ENCODE measurements around the gene DOC2B. TPM values are rescaled to one million over a fixed set of nuclear protein-coding genes. Genes with fewer than 3 reads are reported as not detected.

The DOC2B gene
- polyA plus RNA-seq, 1 of the 3 experiments (the other 2 are of a cell fraction) = 0.16 TPM

DNA sequence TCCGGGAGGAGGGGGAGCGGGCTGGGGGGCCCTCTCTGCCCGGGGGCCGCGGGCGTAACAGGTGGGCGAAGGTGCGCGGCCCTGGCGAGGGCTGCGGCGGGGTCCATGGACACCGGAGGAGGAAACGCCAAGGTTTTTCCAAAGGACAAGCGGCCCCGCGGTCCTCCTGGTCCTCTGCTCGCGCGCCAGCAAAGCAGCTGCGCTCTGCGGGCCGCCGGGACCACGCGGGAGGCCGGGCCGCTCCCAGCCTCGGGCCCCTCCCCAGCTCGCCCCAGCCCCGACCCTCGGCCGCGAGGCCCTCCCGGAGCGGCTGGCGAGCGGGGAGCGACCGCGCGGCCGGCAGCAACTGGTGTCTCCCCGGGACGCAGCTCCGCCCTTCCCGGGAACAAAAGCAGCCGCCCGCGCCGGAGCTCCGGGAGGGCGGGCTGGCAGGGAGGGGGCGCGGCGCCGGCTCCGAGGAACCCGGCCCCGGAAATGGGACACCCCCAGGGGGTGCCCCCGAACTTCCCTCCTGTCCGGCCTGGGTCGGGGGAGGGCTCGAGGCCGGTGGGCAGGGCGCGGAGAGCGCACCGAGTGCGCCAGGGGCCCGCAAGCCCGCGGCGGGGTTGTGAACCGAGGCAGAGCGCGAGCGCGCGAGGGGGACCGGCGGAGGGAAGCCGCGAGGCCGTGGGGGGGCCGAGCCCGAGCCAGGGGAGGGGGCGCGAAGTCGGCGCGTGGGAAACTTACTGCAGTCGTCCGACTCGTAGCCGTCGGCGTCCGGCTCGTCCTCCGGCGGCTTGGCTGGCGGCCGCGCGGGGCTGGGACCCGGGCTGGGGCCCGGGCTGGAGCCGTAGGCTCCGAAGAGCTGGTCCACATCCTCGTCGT is 837 bp downstream of the DOC2B start:
- H3K9me3 ChIP-seq = no peaks in the 10 kb centered on the region
- H4K20me1 ChIP-seq (ENCODE audit: insufficient read depth) = no peaks in the 10 kb centered on the region
- TF ChIP-seq MEF2A (IDR thresholded peaks at IDR 0.05; ENCODE audit: borderline replicate concordance, low read depth) = no peak
- no peaks in the 10 kb centered on the region for H3K79me2 ChIP-seq (ENCODE audit: insufficient read depth)
- no peak overlapping the region for H2AFZ ChIP-seq (ENCODE audit: low read depth)
- H3K4me1 ChIP-seq (ENCODE audit: control insufficient read depth in 1 of 2, insufficient read depth in 2 of 2, low read depth in 1 of 2, low read length in 1 of 2) = peaks cover 0 to 40% of the 10 kb centered on the region in 2 experiments; a peak in 2 of 4 replicates
- H3F3A ChIP-seq (replicated peaks; ENCODE audit: insufficient read depth) = no peaks in the 10 kb centered on the region
- ChIA-PET CTCF (interaction anchor here (0.7 to 6.5 kb wide), 5 partner anchors 16 to 205 kb away, joined by 3 to 38 read pairs (median 4); no protein-coding TSS in a partner anchor), POLR2A (no interaction called here)
- peak overlapping the region in 1 of 2 experiments; percentile 94; a peak in 2 of 4 replicates for H3K27ac ChIP-seq (ENCODE audit: low read depth in 2 of 2, low read length in 1 of 2)
- DNase-seq = peak; percentile 76
- peaks cover 47% of the 10 kb centered on the region for H3K27me3 ChIP-seq (ENCODE audit: insufficient read depth)
- no peaks in the 10 kb centered on the region for H3K36me3 ChIP-seq (replicated peaks in 1 of 2; ENCODE audit: control insufficient read depth in 1 of 2, insufficient read depth in 2 of 2, low read length in 1 of 2)
- H3K9ac ChIP-seq = no peak overlapping the region
- peak overlapping the region in 1 of 2 experiments; percentile 45; a peak in 2 of 4 replicates for H3K4me3 ChIP-seq (ENCODE audit: low read depth in 2 of 2, low read length in 1 of 2)
- H3K9me2 ChIP-seq = no peaks in the 10 kb centered on the region
- no peak overlapping the region for H3K4me2 ChIP-seq
- 6% methylated on average over 17 of the region's 112 CpGs for WGBS (ENCODE audit: low lambda C conversion rate)

DNA sequence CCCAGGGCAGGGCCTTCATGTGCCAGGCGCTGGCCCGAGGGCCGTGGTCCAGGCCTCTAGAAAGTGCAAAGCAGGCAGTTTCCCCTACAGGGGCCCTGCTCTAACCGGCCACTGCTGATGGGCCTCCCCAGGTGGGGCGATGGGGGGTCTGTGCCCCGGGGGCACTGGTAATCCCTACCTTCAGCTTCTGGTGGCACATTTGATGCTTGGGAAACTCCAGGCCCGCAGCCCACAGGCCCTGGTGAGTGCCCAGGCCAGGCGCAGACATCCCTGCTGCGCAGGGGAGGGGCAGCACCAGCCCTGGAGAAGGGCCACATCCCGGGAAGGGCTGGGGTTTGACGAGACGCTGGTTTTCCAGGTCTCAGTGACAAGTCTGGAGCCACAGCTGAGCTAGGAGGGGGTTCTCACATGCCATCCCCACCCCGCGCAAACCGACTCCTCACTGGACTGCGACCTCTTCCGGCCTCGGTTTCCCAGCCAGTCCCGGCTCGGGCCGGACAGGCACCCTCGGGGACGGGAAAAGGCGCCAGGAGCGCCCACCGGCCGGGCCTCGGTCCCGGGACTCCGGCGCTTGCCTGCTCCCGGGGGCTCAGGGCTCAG is 1.6 kb downstream of the DOC2B start:
- 40% methylated on average over 19 of the region's 32 CpGs for WGBS (ENCODE audit: low lambda C conversion rate)
- CTCF ChIA-PET = interaction anchor here (1.5 to 6.5 kb wide), 4 partner anchors 15 to 521 kb away, joined by 6 to 38 read pairs (median 8); no protein-coding TSS in a partner anchor
- Histone ChIP-seq H3K27ac (ENCODE audit: low read depth in 2 of 2, low read length in 1 of 2) (peak overlapping the region in 1 of 2 experiments; percentile 94; a peak in 2 of 4 replicates), H3F3A (replicated peaks; ENCODE audit: insufficient read depth) (no peaks in the 10 kb centered on the region), H3K4me1 (ENCODE audit: control insufficient read depth in 1 of 2, insufficient read depth in 2 of 2, low read depth in 1 of 2, low read length in 1 of 2) (peaks cover 0 to 45% of the 10 kb centered on the region in 2 experiments; a peak in 2 of 4 replicates), H3K27me3 (ENCODE audit: insufficient read depth) (peaks cover 47% of the 10 kb centered on the region), H3K9me2 (no peaks in the 10 kb centered on the region), H2AFZ (ENCODE audit: low read depth) (no peak overlapping the region), H3K79me2 (ENCODE audit: insufficient read depth) (no peaks in the 10 kb centered on the region), H3K4me2 (no peak overlapping the region), H3K36me3 (replicated peaks in 1 of 2; ENCODE audit: control insufficient read depth in 1 of 2, insufficient read depth in 2 of 2, low read length in 1 of 2) (no peaks in the 10 kb centered on the region), H3K9me3 (no peaks in the 10 kb centered on the region), H3K4me3 (ENCODE audit: low read depth in 2 of 2, low read length in 1 of 2) (peak overlapping the region in 1 of 2 experiments; percentile 45; a peak in 1 of 4 replicates), H4K20me1 (ENCODE audit: insufficient read depth) (no peaks in the 10 kb centered on the region), H3K9ac (no peak overlapping the region)
- POLR2A ChIA-PET = interaction anchor here (1.1 kb wide), 1 partner anchor 134 kb away, joined by 3 read pairs; no protein-coding TSS in a partner anchor
- no peak for TF ChIP-seq EZH2phosphoT487 (IDR thresholded peaks at IDR 0.05; ENCODE audit: borderline replicate concordance, low read depth)
- no peak for TF ChIP-seq MEF2A (IDR thresholded peaks at IDR 0.05; ENCODE audit: borderline replicate concordance, low read depth)
- TF ChIP-seq CHD2 (IDR thresholded peaks at IDR 0.05; ENCODE audit: low read length, partially characterized antibody) = no peak
- no peak for TF ChIP-seq RXRA (IDR thresholded peaks at IDR 0.05; ENCODE audit: borderline replicate concordance, low read depth)
- TF ChIP-seq RCOR1 (IDR thresholded peaks at IDR 0.05; ENCODE audit: low read length) = no peak
- DNase-seq = peak; percentile 75

DNA sequence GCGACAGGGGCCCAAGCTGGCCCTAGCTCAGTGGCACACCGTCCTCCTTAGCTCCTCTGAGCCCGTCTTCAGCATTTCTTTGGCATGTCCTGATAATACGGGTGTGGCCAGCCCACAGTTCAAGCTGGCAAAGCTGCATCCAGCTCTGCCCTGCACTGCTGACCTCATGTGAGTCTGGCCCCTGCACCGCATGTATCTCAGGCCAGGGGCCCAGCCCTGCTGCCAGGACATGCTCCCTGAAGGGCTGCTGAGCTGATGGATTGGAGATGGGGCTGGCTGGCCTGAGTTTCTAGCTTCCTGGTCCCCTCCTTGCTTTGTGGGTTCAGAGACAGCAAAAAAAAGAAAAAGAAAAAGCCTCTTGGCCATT is 2.4 kb downstream of the DOC2B start:
- Histone ChIP-seq H3K4me1 (ENCODE audit: control insufficient read depth in 1 of 2, insufficient read depth in 2 of 2, low read depth in 1 of 2, low read length in 1 of 2) (peaks cover 0 to 45% of the 10 kb centered on the region in 2 experiments; a peak in 2 of 4 replicates), H3K4me3 (ENCODE audit: low read depth in 2 of 2, low read length in 1 of 2) (peak overlapping the region in 1 of 2 experiments; percentile 9; a peak in 1 of 4 replicates), H3K27me3 (ENCODE audit: insufficient read depth) (peaks cover 47% of the 10 kb centered on the region), H3K27ac (ENCODE audit: low read depth in 2 of 2, low read length in 1 of 2) (peak overlapping the region in 1 of 2 experiments; percentile 94; a peak in 2 of 4 replicates), H2AFZ (ENCODE audit: low read depth) (no peak overlapping the region), H3K9ac (no peak overlapping the region), H4K20me1 (ENCODE audit: insufficient read depth) (no peaks in the 10 kb centered on the region), H3K9me2 (no peaks in the 10 kb centered on the region), H3K9me3 (no peaks in the 10 kb centered on the region), H3F3A (replicated peaks; ENCODE audit: insufficient read depth) (no peaks in the 10 kb centered on the region), H3K79me2 (ENCODE audit: insufficient read depth) (no peaks in the 10 kb centered on the region), H3K4me2 (no peak overlapping the region), H3K36me3 (replicated peaks in 1 of 2; ENCODE audit: control insufficient read depth in 1 of 2, insufficient read depth in 2 of 2, low read length in 1 of 2) (no peaks in the 10 kb centered on the region)
- 23% methylated on average over 4 of the region's 5 CpGs for WGBS (ENCODE audit: low lambda C conversion rate)
- DNase-seq = peak; percentile 82
- CTCF ChIA-PET = interaction anchor here (0.9 to 6.5 kb wide), 5 partner anchors 14 to 521 kb away, joined by 3 to 38 read pairs (median 7); no protein-coding TSS in a partner anchor
- POLR2A ChIA-PET = interaction anchor here (1.1 kb wide), 1 partner anchor 134 kb away, joined by 3 read pairs; no protein-coding TSS in a partner anchor
- TF ChIP-seq, protein P1, sequence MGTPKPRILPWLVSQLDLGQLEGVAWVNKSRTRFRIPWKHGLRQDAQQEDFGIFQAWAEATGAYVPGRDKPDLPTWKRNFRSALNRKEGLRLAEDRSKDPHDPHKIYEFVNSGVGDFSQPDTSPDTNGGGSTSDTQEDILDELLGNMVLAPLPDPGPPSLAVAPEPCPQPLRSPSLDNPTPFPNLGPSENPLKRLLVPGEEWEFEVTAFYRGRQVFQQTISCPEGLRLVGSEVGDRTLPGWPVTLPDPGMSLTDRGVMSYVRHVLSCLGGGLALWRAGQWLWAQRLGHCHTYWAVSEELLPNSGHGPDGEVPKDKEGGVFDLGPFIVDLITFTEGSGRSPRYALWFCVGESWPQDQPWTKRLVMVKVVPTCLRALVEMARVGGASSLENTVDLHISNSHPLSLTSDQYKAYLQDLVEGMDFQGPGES (IDR thresholded peaks at IDR 0.05; ENCODE audit: low read depth, low read length) = no peak
- TF ChIP-seq GATA2 (CRISPR knock-in tag; IDR thresholded peaks at IDR 0.05) (0 out of 2 replicates have a peak, but pooled peaks have one; percentile 3), MXI1 (IDR thresholded peaks at IDR 0.05; ENCODE audit: low read depth, low read length) (peak; percentile 42; the same call in 1 of the 2 replicates)
